B cell (primary cell): ENCODE measurements around the gene RAB5B.
"Not testable (repeated sequence)": the region's sequence is repeated elsewhere in the genome, so short reads cannot be mapped to it uniquely, and the experiment has no call there.

Experiments
- CTCF ChIP-seq: fragments of 200-600 bp; IDR thresholded peaks from one replicate; pipeline ENCODE4 v1.8.0; 2022; ENCODE audit warnings: antibody characterized with exemption, mild to moderate bottlenecking
- EZH2 ChIP-seq: IDR thresholded peaks from 2 replicates; pipeline ENCODE4 v1.6.1; 2012; ENCODE audit warnings: borderline replicate concordance, low read depth, mild to moderate bottlenecking, moderate library complexity, low read length; ENCODE audit not compliant: insufficient read depth, poor library complexity, severe bottlenecking

- TF ChIP-seq CTCF, EZH2: not testable (repeated sequence)
Measured at GRCh38 chr12:55999999-56000540, 26.2 kb downstream of the RAB5B start.
